Activated CD4-positive, alpha-beta T cell treated with anti-CD3 and anti-CD28 coated beads, Interleukin-2, amount 50 U/mL, for 16 hours (primary cell): ENCODE results near the gene SSBP3.
"Not testable (repeated sequence)": the region's sequence is repeated elsewhere in the genome, so short reads cannot be mapped to it uniquely, and the experiment has no call there.

Experiments
- DNase-seq: peaks from one replicate; pipeline ENCODE4 v3.0.0-alpha.2; 2020

The SSBP3 gene

GRCh38 chr1:54347261-54347954 is 58.8 kb downstream of the SSBP3 start:
- no peak for DNase-seq

GRCh38 chr1:54345548-54345947 is 60.6 kb downstream of the SSBP3 start:
- not testable (repeated sequence) for DNase-seq

- no peak for DNase-seq
Observed at GRCh38 chr1:54345116-54345515, 61.1 kb downstream of the SSBP3 start.

- no peak for DNase-seq
Observed at GRCh38 chr1:54342742-54343687, 63.2 kb downstream of the SSBP3 start.

- no peak for DNase-seq
Observed at GRCh38 chr1:54342288-54342687, 63.9 kb downstream of the SSBP3 start.

- no peak for DNase-seq
Observed at GRCh38 chr1:54341763-54342162, 64.4 kb downstream of the SSBP3 start.

GRCh38 chr1:54340878-54341277 is 65.3 kb downstream of the SSBP3 start:
- DNase-seq = no peak

GRCh38 chr1:54340434-54340833 is 65.8 kb downstream of the SSBP3 start:
- no peak for DNase-seq

- DNase-seq = no peak
Observed at GRCh38 chr1:54339126-54339525, 67.1 kb downstream of the SSBP3 start.

- no peak for DNase-seq
Observed at GRCh38 chr1:54338464-54338863, 67.7 kb downstream of the SSBP3 start.

- DNase-seq = no peak
Observed at GRCh38 chr1:54337928-54338327, 68.3 kb downstream of the SSBP3 start.

- DNase-seq = no peak
Observed at GRCh38 chr1:54337034-54337433, 69.2 kb downstream of the SSBP3 start.

GRCh38 chr1:54336116-54336515 is 70.1 kb downstream of the SSBP3 start:
- DNase-seq = no peak

GRCh38 chr1:54335755-54336108 is 70.5 kb downstream of the SSBP3 start:
- DNase-seq = no peak

- DNase-seq = no peak
Observed at GRCh38 chr1:54335011-54335754, 71.0 kb downstream of the SSBP3 start.

GRCh38 chr1:54332781-54333585 is 73.2 kb downstream of the SSBP3 start:
- DNase-seq = no peak

- no peak for DNase-seq
Observed at GRCh38 chr1:54331843-54332463, 74.2 kb downstream of the SSBP3 start.

- DNase-seq = no peak
Observed at GRCh38 chr1:54331091-54331772, 75.0 kb downstream of the SSBP3 start.

- no peak for DNase-seq
Observed at GRCh38 chr1:54329312-54330003, 76.7 kb downstream of the SSBP3 start.

GRCh38 chr1:54328066-54328636 is 78.0 kb downstream of the SSBP3 start:
- no peak for DNase-seq
